Esophagus muscularis mucosa (tissue), 4 donors: ENCODE results near the gene DEFB131B. TPM values are rescaled to one million over a fixed set of nuclear protein-coding genes. Genes with fewer than 3 reads are reported as not detected.

Source experiments
- DNase-seq: peaks from one replicate; pipeline ENCODE4 v3.0.0-alpha.2; 2017; ENCODE audit errors: extremely low spot score
- H3K27ac ChIP-seq, 4 donors: fragments of 200-600 bp; sonication (generic); replicated peaks in 1 of 4; 1 replicate in 3 of 4; 2 replicates in 1 of 4; pipeline ENCODE4 v1.5.1; 2016 to 2019; ENCODE audit warnings: mild to moderate bottlenecking in 1 of 4
- H3K27me3 ChIP-seq, 4 donors: fragments of 200-600 bp; sonication (generic); one replicate each; pipeline versions ENCODE4 v1.5.1 to v1.6.0; 2016 to 2019
- H3K36me3 ChIP-seq, 4 donors: fragments of 200-600 bp; sonication (generic); one replicate each; pipeline ENCODE4 v1.5.1; 2016 to 2019
- H3K4me1 ChIP-seq, 4 donors: fragments of 200-600 bp; sonication (generic); one replicate each; pipeline ENCODE4 v1.5.1; 2016 to 2019
- H3K4me3 ChIP-seq, 4 donors: fragments of 200-600 bp; sonication (generic); 1 replicate in 2 of 4; 2 replicates in 2 of 4; pipeline ENCODE4 v1.5.1; 2016 to 2019; ENCODE audit warnings: mild to moderate bottlenecking in 4 of 4, moderate library complexity in 1 of 4
- H3K9me3 ChIP-seq, 4 donors: fragments of 200-600 bp; sonication (generic); 1 replicate in 3 of 4; 2 replicates in 1 of 4; pipeline ENCODE4 v1.5.1; 2016 to 2019
- CTCF ChIP-seq, 3 experiments: fragments of 200-600 bp in 2 of 3; fragments of 450-650 bp in 1 of 3; sonication (generic) in 2 of 3; IDR thresholded peaks; one replicate each; pipeline ENCODE4 v1.5.1; 2017 to 2019; ENCODE audit warnings: antibody characterized with exemption in 3 of 3, mild to moderate bottlenecking in 2 of 3, moderate library complexity in 1 of 3
- EP300 ChIP-seq: sonication (generic); formaldehyde crosslinking; IDR thresholded peaks from one replicate; pipeline ENCODE4 v1.6.1; 2017; ENCODE audit warnings: antibody characterized with exemption
- POLR2A ChIP-seq: fragments of 450-650 bp; IDR thresholded peaks from one replicate; pipeline ENCODE4 v1.6.1; 2017; ENCODE audit warnings: antibody characterized with exemption, moderate library complexity, mild to moderate bottlenecking, low read depth
- POLR2AphosphoS5 ChIP-seq, 2 donors: sonication (generic); formaldehyde crosslinking; IDR thresholded peaks; one replicate each; pipeline ENCODE4 v1.6.1; 2017; ENCODE audit warnings: antibody characterized with exemption in 2 of 2
- WGBS: methylation state at CpG from one replicate; pipeline ENCODE4 v1.1.5; 2018; 5-methylcytosine and 5-hydroxymethylcytosine counted together
- intact Hi-C: fragments of 100-400 bp; cut with DNase I; formaldehyde crosslinking; loops from one replicate; pipeline ENCODE4 v1.15.1; 2023
- total RNA-seq, 4 donors: library from RNA; depleted of rRNA; stranded (reverse); fragments of >200 nt; gene quantifications; one replicate each; pipeline versions ENCODE4 v1.1.0 to v1.2.1, GENCODE V29; 2016

The DEFB131B gene
- total RNA-seq, 4 donors from 2014 or later = not detected

DNA sequence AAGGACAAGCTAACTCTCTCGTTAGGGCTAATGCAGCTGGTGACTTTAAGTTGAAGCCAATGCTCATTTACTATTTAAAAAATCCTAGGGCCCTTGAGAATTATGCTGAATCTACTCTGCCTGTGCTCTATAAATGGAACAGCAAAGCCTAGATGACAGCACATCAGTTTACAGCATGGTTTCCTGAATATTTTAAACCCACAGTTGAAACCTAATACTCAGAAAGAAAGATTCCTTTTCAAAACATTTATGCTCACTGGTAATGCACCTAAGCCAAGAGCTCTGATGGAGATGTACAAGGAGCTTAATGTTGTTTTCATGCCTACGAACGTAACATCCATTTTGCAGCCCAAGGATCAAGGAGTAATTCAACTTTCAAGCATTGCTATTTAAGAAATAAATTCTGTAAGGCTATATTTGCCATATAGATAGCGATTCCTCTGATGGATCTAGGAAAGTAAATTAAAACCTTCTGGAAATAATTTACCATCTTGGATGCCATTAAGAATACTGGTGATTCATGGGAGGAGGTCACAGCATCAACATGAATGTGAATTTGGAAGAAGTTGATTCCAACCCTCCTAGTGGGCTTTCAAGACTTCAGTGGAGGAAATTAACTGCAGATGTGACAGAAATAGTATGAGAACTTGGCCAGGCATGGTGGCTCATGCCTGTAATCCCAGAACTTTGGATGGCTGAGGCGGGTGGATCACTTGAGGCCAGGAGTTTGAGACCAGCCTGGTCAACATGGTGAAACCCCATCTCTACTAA lies 35.7 kb downstream of the DEFB131B start:
- no peak overlapping the region for H3K27ac ChIP-seq
- no peaks in the 10 kb centered on the region for H3K27me3 ChIP-seq
- no peak overlapping the region for H3K4me3 ChIP-seq
- TF ChIP-seq POLR2AphosphoS5 (IDR thresholded peaks at IDR 0.05) (no peak), POLR2A (no peak), EP300 (no peak), CTCF (IDR thresholded peaks at IDR 0.05) (no peak)
- H3K4me1 ChIP-seq = no peaks in the 10 kb centered on the region
- H3K36me3 ChIP-seq = peaks cover 30 to 83% (median 65%) of the 10 kb centered on the region in 4 donors
- intact Hi-C loops = no loop called here
- no peak for DNase-seq
- H3K9me3 ChIP-seq = no peaks in the 10 kb centered on the region
- 82% methylated on average over 5 of the region's 5 CpGs for WGBS

- no peak overlapping the region for H3K27ac ChIP-seq
- H3K36me3 ChIP-seq = peaks cover 30 to 84% (median 65%) of the 10 kb centered on the region in 4 donors
- no peaks in the 10 kb centered on the region for H3K9me3 ChIP-seq
- no peaks in the 10 kb centered on the region for H3K4me1 ChIP-seq
- H3K4me3 ChIP-seq = no peak overlapping the region
- no peaks in the 10 kb centered on the region for H3K27me3 ChIP-seq
- no peak for TF ChIP-seq EP300
- TF ChIP-seq CTCF (IDR thresholded peaks at IDR 0.05) = no peak
- TF ChIP-seq POLR2A = no peak
- TF ChIP-seq POLR2AphosphoS5 (IDR thresholded peaks at IDR 0.05) = no peak
- 94% methylated on average over 7 of the region's 7 CpGs for WGBS
- intact Hi-C loops = no loop called here
- DNase-seq = no peak
Measured at GRCh38 chr11:71914617-71915189, 36.5 kb downstream of the DEFB131B start.

DNA sequence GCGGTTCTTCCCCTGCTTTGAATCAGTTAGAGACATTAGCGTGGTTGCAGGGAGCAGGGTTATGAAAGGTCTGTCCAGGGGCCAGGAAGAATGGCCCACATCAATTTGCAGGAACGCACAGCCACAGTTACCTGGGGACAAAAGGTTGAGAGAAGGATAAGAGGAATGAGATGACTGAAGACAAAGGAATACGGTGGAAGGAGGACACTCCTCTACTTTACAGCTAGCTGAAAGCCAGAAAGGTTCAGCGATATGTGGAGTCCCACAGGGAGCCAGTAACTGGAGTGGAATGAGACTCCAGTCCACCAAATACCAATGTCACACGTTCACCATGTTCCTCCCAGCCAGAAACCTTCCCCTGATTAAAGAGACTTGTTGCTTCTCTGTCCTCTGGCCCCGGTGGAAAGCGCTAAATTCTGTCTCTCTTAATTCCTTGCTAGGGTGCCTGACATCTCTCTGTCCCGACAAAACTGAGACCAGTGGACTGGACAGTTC lies 39.4 kb downstream of the DEFB131B start:
- Histone ChIP-seq H3K4me1 (no peaks in the 10 kb centered on the region), H3K27ac (no peak overlapping the region), H3K4me3 (no peak overlapping the region), H3K27me3 (no peaks in the 10 kb centered on the region), H3K9me3 (no peaks in the 10 kb centered on the region), H3K36me3 (peaks cover 30 to 67% (median 55%) of the 10 kb centered on the region in 4 donors)
- TF ChIP-seq EP300 = no peak
- no peak for TF ChIP-seq POLR2A
- no peak for TF ChIP-seq POLR2AphosphoS5 (IDR thresholded peaks at IDR 0.05)
- no peak for TF ChIP-seq CTCF (IDR thresholded peaks at IDR 0.05)
- DNase-seq = no peak
- WGBS = 91% methylated on average over 9 of the region's 9 CpGs
- intact Hi-C loops = no loop called here

- H3K4me1 ChIP-seq = peaks cover 26 to 54% (median 40%) of the 10 kb centered on the region in 4 donors
- WGBS = under 1% methylated on average over 33 of the region's 40 CpGs
Measured at GRCh38 chr11:71927820-71928736, 49.8 kb downstream of the DEFB131B start, which contains the start of gene XNDC1N. XNDC1N (minus strand) TSS chr11:71928594; CDS start chr11:71923353, 5,241 bp downstream.

More at GRCh38 chr11:71927820-71928736, 49.8 kb downstream of the DEFB131B start, which contains the start of gene XNDC1N:
- Histone ChIP-seq H3K27me3 (no peaks in the 10 kb centered on the region), H3K27ac (peak within 1 kb of the TSS; percentile 80 to 88 (median 87)), H3K36me3 (peaks cover 0 to 9% (median 4%) of the 10 kb centered on the region in 4 donors), H3K4me3 (peak within 1 kb of the TSS; percentile 76 to 91 (median 85)), H3K9me3 (no peaks in the 10 kb centered on the region)
- intact Hi-C loops = no loop called here
- TF ChIP-seq CTCF (IDR thresholded peaks at IDR 0.05) = no peak
- TF ChIP-seq POLR2AphosphoS5 (IDR thresholded peaks at IDR 0.05) = peak in 1 of 2 donors; percentile 40
- no peak for TF ChIP-seq EP300
- no peak for TF ChIP-seq POLR2A
- peak; percentile 93 for DNase-seq
